Measurements from ENCODE around the gene GRIK4. TPM values are rescaled to one million over a fixed set of nuclear protein-coding genes. Genes with fewer than 3 reads are reported as not detected.

The GRIK4 gene
- polyA plus RNA-seq, 1 of the 3 experiments (the other 2 are of a cell fraction) = 0.03 TPM

DNA sequence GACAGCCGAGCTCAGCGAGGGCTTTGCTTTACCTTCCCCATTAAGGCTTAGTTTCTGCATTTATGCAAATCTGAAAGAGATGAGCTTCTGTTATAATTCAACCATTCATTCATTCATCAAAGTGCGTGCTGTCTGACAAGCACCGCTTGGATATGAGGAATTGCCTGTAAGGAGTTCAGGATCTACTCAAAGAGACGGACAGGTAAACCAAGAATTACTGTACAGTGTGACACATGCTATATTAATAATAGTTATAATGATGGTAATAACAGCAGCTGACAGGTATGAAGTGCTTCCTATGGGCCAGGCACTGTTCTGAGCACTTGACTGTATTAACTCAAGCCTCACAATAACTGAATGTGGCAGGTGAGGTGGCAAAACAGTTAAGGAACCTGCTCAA lies 402.5 kb downstream of the GRIK4 start:
- WGBS (ENCODE audit: low lambda C conversion rate) = 53% methylated on average over 5 of the region's 5 CpGs
- Histone ChIP-seq H3F3A (replicated peaks; ENCODE audit: insufficient read depth) (no peaks in the 10 kb centered on the region), H3K4me2 (no peak overlapping the region), H4K20me1 (ENCODE audit: insufficient read depth) (no peaks in the 10 kb centered on the region), H3K9me3 (no peaks in the 10 kb centered on the region), H3K36me3 (replicated peaks in 1 of 2; ENCODE audit: control insufficient read depth in 1 of 2, insufficient read depth in 2 of 2, low read length in 1 of 2) (no peaks in the 10 kb centered on the region), H3K9ac (no peak overlapping the region), H3K27ac (ENCODE audit: low read depth in 2 of 2, low read length in 1 of 2) (no peak overlapping the region), H3K4me1 (ENCODE audit: control insufficient read depth in 1 of 2, insufficient read depth in 2 of 2, low read depth in 1 of 2, low read length in 1 of 2) (peaks cover 0 to 3% of the 10 kb centered on the region in 2 experiments; a peak in 1 of 4 replicates), H3K79me2 (ENCODE audit: insufficient read depth) (no peaks in the 10 kb centered on the region), H3K4me3 (ENCODE audit: low read depth in 2 of 2, low read length in 1 of 2) (no peak overlapping the region), H3K27me3 (ENCODE audit: insufficient read depth) (no peaks in the 10 kb centered on the region), H3K9me2 (no peaks in the 10 kb centered on the region), H2AFZ (ENCODE audit: low read depth) (no peak overlapping the region)
- POLR2A ChIA-PET = no interaction called here
- DNase-seq = no peak
- CTCF ChIA-PET = interaction anchor here (0.9 to 3.4 kb wide), 8 partner anchors 9 to 403 kb away, joined by 3 to 30 read pairs (median 4); partner anchors contain the start of gene GRIK4
- no peak for TF ChIP-seq MAX (IDR thresholded peaks at IDR 0.05; ENCODE audit: low read depth)
- no peak for TF ChIP-seq MXI1 (IDR thresholded peaks at IDR 0.05; ENCODE audit: low read depth, low read length)
- no peak for TF ChIP-seq TCF12 (IDR thresholded peaks at IDR 0.05)
- no peak for TF ChIP-seq REST (IDR thresholded peaks at IDR 0.05; ENCODE audit: low read depth, low read length)
- TF ChIP-seq IRF3 (IDR thresholded peaks at IDR 0.05; ENCODE audit: low read depth, low read length) = no peak
- TF ChIP-seq YY1 (IDR thresholded peaks at IDR 0.05; ENCODE audit: low read depth) = no peak
- no peak for TF ChIP-seq GABPA (IDR thresholded peaks at IDR 0.05; ENCODE audit: low read depth)
- TF ChIP-seq TEAD4 (IDR thresholded peaks at IDR 0.05; ENCODE audit: borderline replicate concordance, insufficient read depth) = no peak
- TF ChIP-seq, protein P1, sequence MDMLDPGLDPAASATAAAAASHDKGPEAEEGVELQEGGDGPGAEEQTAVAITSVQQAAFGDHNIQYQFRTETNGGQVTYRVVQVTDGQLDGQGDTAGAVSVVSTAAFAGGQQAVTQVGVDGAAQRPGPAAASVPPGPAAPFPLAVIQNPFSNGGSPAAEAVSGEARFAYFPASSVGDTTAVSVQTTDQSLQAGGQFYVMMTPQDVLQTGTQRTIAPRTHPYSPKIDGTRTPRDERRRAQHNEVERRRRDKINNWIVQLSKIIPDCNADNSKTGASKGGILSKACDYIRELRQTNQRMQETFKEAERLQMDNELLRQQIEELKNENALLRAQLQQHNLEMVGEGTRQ (IDR thresholded peaks at IDR 0.05; ENCODE audit: borderline replicate concordance, low read depth, low read length) = no peak
- no peak for TF ChIP-seq FOSL2 (IDR thresholded peaks at IDR 0.05; ENCODE audit: borderline replicate concordance, low read depth)
- TF ChIP-seq TAF1 (IDR thresholded peaks at IDR 0.05; ENCODE audit: borderline replicate concordance, low read depth, low read length) = no peak
- TF ChIP-seq FOXM1 (IDR thresholded peaks at IDR 0.05; ENCODE audit: low read depth) = no peak

Measured in SK-N-SH (cell line).